ENCODE results near the gene BCKDHA. TPM values are rescaled to one million over a fixed set of nuclear protein-coding genes. Genes with fewer than 3 reads are reported as not detected.

Gene BCKDHA
- total RNA-seq, 1 donor from 2014 or later, result 11.7 TPM

GRCh38 chr19:41441321-41441945 is 43.8 kb downstream of the BCKDHA start:
- Mint-ChIP-seq H3K27me3 (peaks cover 25% of the 10 kb centered on the region), H3K4me3 (no peak overlapping the region), H3K36me3 (peaks cover 3% of the 10 kb centered on the region), H3K9me3 (no peaks in the 10 kb centered on the region), H3K27ac (peak overlapping the region; percentile 70), H3K4me1 (ENCODE audit: unreplicated experiment) (peaks cover 3% of the 10 kb centered on the region)
- no peak for TF ChIP-seq CTCF (conservative IDR thresholded peaks at IDR 0.05)
- DNase-seq (ENCODE audit: extremely low spot score, unreplicated experiment), result no peak

GRCh38 chr19:41442473-41443355 is 45.1 kb downstream of the BCKDHA start, which contains the start of gene ERICH4:
Gene ERICH4, plus strand, starts transcription at chr19:41443156. Its CDS starts 14 bp downstream, at chr19:41443170.
- Mint-ChIP-seq H3K4me1 (ENCODE audit: unreplicated experiment) (peaks cover 3% of the 10 kb centered on the region), H3K27me3 (peaks cover 35% of the 10 kb centered on the region), H3K4me3 (no peak within 1 kb of the TSS), H3K9me3 (no peaks in the 10 kb centered on the region), H3K36me3 (peaks cover 1% of the 10 kb centered on the region), H3K27ac (no peak within 1 kb of the TSS)
- no peak for DNase-seq (ENCODE audit: extremely low spot score, unreplicated experiment)
- TF ChIP-seq CTCF (conservative IDR thresholded peaks at IDR 0.05), result no peak

- peaks cover 40% of the 10 kb centered on the region for H3K27me3 Mint-ChIP-seq
- no peak overlapping the region for H3K4me3 Mint-ChIP-seq
- peaks cover 3% of the 10 kb centered on the region for H3K4me1 Mint-ChIP-seq (ENCODE audit: unreplicated experiment)
- no peaks in the 10 kb centered on the region for H3K36me3 Mint-ChIP-seq
- no peaks in the 10 kb centered on the region for H3K9me3 Mint-ChIP-seq
- no peak overlapping the region for H3K27ac Mint-ChIP-seq
- DNase-seq (ENCODE audit: extremely low spot score, unreplicated experiment), result peak; percentile 47
- TF ChIP-seq CTCF (conservative IDR thresholded peaks at IDR 0.05), result no peak
Observed at GRCh38 chr19:41443813-41444455, 46.3 kb downstream of the BCKDHA start.

GRCh38 chr19:41445575-41445974 is 48.0 kb downstream of the BCKDHA start:
- Mint-ChIP-seq H3K9me3 (no peaks in the 10 kb centered on the region), H3K27me3 (peaks cover 50% of the 10 kb centered on the region), H3K4me3 (no peak overlapping the region), H3K27ac (no peak overlapping the region), H3K4me1 (ENCODE audit: unreplicated experiment) (no peaks in the 10 kb centered on the region), H3K36me3 (no peaks in the 10 kb centered on the region)
- DNase-seq (ENCODE audit: extremely low spot score, unreplicated experiment), result peak; percentile 42
- no peak for TF ChIP-seq CTCF (conservative IDR thresholded peaks at IDR 0.05)

GRCh38 chr19:41447732-41448332 is 50.2 kb downstream of the BCKDHA start:
- Mint-ChIP-seq H3K27me3 (peaks cover 47% of the 10 kb centered on the region), H3K27ac (no peak overlapping the region), H3K36me3 (no peaks in the 10 kb centered on the region), H3K4me3 (no peak overlapping the region), H3K4me1 (ENCODE audit: unreplicated experiment) (no peaks in the 10 kb centered on the region), H3K9me3 (no peaks in the 10 kb centered on the region)
- no peak for TF ChIP-seq CTCF (conservative IDR thresholded peaks at IDR 0.05)
- no peak for DNase-seq (ENCODE audit: extremely low spot score, unreplicated experiment)
